Right lobe of liver (tissue), 4 donors: ENCODE data around the gene MPPED1.

Experiments used
- POLR2A ChIP-seq: fragments of 450-650 bp; IDR thresholded peaks from one replicate; pipeline ENCODE4 v1.6.1; 2017; ENCODE audit warnings: antibody characterized with exemption, mild to moderate bottlenecking
- TF ChIP-seq, protein P1 (sequence below), 4 donors: fragments of 200-600 bp in 3 of 4; fragments of 450-650 bp in 1 of 4; IDR thresholded peaks; one replicate each; pipeline versions ENCODE4 v1.5.1 to v1.8.0; 2016 to 2022; ENCODE audit warnings: antibody characterized with exemption in 4 of 4, mild to moderate bottlenecking in 2 of 4
- donor health status: DM: no; HTN: no; CAD: no.
- donor health status: DM: no; HTN: no; CAD: no.
- donor health status: DM: no; HTN: yes; CAD: no.

DNA sequence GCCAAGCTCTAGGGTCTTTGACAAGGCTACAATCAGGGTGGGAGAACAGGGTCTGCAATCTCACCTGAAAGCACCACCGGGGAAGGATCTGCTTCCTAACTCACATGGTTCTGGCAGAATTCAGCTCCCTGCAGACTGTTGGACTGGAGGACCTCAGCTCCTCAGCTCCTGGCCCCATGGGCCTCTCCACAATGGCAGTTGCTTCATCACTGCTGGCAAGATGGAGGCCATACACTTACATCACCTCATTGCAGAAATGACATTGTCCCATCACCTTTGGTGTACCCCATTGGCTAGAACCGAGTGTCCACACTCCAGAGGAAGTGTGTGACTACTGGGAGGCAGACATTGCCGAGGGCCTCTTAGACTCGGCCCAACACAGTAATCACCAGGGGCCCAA, 20.9 kb upstream of the MPPED1 start:
- TF ChIP-seq, protein P1, sequence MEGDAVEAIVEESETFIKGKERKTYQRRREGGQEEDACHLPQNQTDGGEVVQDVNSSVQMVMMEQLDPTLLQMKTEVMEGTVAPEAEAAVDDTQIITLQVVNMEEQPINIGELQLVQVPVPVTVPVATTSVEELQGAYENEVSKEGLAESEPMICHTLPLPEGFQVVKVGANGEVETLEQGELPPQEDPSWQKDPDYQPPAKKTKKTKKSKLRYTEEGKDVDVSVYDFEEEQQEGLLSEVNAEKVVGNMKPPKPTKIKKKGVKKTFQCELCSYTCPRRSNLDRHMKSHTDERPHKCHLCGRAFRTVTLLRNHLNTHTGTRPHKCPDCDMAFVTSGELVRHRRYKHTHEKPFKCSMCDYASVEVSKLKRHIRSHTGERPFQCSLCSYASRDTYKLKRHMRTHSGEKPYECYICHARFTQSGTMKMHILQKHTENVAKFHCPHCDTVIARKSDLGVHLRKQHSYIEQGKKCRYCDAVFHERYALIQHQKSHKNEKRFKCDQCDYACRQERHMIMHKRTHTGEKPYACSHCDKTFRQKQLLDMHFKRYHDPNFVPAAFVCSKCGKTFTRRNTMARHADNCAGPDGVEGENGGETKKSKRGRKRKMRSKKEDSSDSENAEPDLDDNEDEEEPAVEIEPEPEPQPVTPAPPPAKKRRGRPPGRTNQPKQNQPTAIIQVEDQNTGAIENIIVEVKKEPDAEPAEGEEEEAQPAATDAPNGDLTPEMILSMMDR (IDR thresholded peaks at IDR 0.05) = no peak
- TF ChIP-seq POLR2A = no peak
